ENCODE measurements around the gene GFRA4. TPM values are rescaled to one million over a fixed set of nuclear protein-coding genes. Genes with fewer than 3 reads are reported as not detected.

GFRA4 gene
- total RNA-seq, 4 donors from 2014 or later: not detected

DNA sequence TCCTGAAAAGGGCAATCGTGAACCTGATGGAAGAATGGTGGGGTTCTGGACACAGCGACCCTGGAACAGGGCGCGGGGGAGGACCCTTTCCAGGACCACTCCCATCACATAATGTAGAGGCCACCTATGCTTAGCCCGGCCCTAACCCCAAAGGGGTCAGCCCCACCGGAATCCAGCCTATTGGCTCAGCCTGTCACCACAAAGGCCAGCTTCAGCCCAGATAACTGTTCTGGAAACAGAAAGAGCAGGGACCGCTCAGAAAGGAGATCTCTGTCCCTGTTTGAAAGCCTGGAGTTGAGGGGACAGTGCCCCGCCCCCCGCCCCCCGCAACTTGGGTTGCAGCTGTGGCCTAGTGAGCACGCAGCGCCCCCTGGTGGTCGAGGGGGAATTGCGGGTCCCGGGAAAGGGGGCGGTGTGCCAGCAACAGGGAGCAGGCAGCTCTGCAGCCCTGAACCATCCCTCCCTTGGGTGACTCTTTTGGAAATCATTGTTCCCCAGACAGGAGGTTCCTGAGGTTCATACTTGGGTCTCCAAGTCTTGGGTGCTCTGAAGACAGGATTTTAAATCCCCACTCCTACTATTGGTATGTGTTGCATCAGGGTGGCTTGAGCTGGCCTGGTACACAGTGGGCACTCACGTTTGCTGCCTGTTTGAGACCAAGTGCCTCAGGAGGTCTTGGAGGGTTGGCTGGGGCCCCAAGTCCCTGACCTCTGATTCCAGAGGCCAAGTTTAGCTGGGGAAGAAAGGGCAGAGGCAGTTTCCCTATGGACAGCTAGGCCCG is 47.7 kb upstream of the GFRA4 start:
- intact Hi-C loops (cut with DNase I; ENCODE audit: low total_unique reads): loop anchor here (1.0 kb wide), 1 partner anchor 35 kb away; no protein-coding TSS in a partner anchor
- no peak for ATAC-seq
- Histone ChIP-seq H3K4me3 (peak overlapping the region in 1 of 4 donors; percentile 10), H3K27me3 (no peaks in the 10 kb centered on the region), H3K9me3 (no peaks in the 10 kb centered on the region), H3K4me1 (peaks cover 5 to 16% of the 10 kb centered on the region in 2 donors), H3K36me3 (no peaks in the 10 kb centered on the region), H3K27ac (peak overlapping the region in 1 of 4 donors; percentile 24)
- no peak for TF ChIP-seq POLR2A (IDR thresholded peaks at IDR 0.05)
- TF ChIP-seq, protein P1, sequence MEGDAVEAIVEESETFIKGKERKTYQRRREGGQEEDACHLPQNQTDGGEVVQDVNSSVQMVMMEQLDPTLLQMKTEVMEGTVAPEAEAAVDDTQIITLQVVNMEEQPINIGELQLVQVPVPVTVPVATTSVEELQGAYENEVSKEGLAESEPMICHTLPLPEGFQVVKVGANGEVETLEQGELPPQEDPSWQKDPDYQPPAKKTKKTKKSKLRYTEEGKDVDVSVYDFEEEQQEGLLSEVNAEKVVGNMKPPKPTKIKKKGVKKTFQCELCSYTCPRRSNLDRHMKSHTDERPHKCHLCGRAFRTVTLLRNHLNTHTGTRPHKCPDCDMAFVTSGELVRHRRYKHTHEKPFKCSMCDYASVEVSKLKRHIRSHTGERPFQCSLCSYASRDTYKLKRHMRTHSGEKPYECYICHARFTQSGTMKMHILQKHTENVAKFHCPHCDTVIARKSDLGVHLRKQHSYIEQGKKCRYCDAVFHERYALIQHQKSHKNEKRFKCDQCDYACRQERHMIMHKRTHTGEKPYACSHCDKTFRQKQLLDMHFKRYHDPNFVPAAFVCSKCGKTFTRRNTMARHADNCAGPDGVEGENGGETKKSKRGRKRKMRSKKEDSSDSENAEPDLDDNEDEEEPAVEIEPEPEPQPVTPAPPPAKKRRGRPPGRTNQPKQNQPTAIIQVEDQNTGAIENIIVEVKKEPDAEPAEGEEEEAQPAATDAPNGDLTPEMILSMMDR (IDR thresholded peaks at IDR 0.05 in 4 of 5, conservative IDR thresholded peaks at IDR 0.05 in 1 of 5): peak; percentile 94 to 98 (median 97)
- in situ Hi-C loops (cut with MboI; ENCODE audit: low sequenced_read_pairs in 4 of 4): loop anchor here in 2 of 4 donors (5.0 to 10.0 kb wide), 2 partner anchors 34 to 46 kb away; partner anchors contain the start of gene GFRA4 (in 1 of the 2)
- peak; percentile 40 to 53 for DNase-seq

DNA sequence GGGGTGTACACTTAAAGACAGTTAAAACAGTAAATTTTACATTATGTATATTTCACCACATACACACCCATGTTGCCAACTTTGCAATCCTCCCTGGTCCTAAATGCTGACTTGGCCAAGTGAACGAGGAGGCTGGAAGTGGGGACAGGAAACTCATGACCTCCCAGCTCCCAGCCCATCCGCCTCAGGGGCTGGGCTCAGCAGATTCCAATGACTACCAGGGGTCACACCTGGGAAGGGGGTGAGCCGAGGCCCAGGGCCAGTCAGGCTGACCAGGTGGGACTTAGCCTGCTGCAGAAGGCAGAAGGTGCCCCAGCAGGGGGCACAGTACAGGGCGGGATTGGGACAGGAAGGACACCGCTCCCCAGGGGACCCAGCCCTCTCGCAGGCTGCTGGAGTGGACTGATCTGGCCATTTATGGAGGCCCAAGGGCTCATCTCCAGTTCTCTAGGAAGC is 46.8 kb upstream of the GFRA4 start:
- no peaks in the 10 kb centered on the region for H3K36me3 ChIP-seq
- H3K27me3 ChIP-seq: no peaks in the 10 kb centered on the region
- no peak for ATAC-seq
- H3K4me1 ChIP-seq: peaks cover 5 to 16% of the 10 kb centered on the region in 2 donors
- in situ Hi-C loops (cut with MboI; ENCODE audit: low sequenced_read_pairs in 4 of 4) (loop anchor here in 2 of 4 donors (5.0 to 10.0 kb wide), 2 partner anchors 33 to 45 kb away; partner anchors contain the start of gene GFRA4 (in 1 of the 2)), intact Hi-C loops (cut with DNase I; ENCODE audit: low total_unique reads) (no loop called here)
- H3K9me3 ChIP-seq: no peaks in the 10 kb centered on the region
- TF ChIP-seq POLR2A (IDR thresholded peaks at IDR 0.05): no peak
- TF ChIP-seq, protein P1 (IDR thresholded peaks at IDR 0.05 in 4 of 5, conservative IDR thresholded peaks at IDR 0.05 in 1 of 5): no peak
- no peak for DNase-seq
- H3K27ac ChIP-seq: peak overlapping the region in 1 of 4 donors; percentile 24
- no peak overlapping the region for H3K4me3 ChIP-seq

DNA sequence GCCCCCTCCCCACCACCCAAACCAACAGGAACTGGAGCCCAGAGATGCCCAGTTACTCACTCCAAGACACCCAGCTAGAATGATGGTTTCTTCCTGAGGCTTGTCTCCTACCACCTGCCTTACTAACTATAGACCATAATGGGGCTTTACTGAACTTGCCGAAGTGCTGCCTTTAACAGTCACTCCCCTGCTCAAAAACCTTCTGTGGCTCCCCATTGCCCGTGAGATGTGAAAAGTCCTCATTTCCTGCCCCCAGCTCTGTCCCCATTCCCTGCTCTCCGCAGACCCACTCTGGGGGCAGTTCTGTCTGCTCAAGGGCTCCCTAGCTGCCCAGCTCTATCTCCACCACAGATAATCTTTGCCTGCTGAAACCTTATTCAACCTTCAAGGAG is 44.3 kb upstream of the GFRA4 start:
- H3K36me3 ChIP-seq: no peaks in the 10 kb centered on the region
- in situ Hi-C loops (cut with MboI; ENCODE audit: low sequenced_read_pairs in 4 of 4) (no loop called here), intact Hi-C loops (cut with DNase I; ENCODE audit: low total_unique reads) (loop anchor here (1.0 to 2.0 kb wide), 2 partner anchors 21 to 59 kb away; partner anchors contain the start of gene ADISSP)
- H3K4me1 ChIP-seq: peaks cover 5 to 16% of the 10 kb centered on the region in 2 donors
- no peak for TF ChIP-seq POLR2A (IDR thresholded peaks at IDR 0.05)
- TF ChIP-seq, protein P1 (IDR thresholded peaks at IDR 0.05 in 4 of 5, conservative IDR thresholded peaks at IDR 0.05 in 1 of 5): no peak
- no peaks in the 10 kb centered on the region for H3K9me3 ChIP-seq
- H3K4me3 ChIP-seq: no peak overlapping the region
- H3K27ac ChIP-seq: peak overlapping the region; percentile 75 to 84 (median 80)
- H3K27me3 ChIP-seq: no peaks in the 10 kb centered on the region
- ATAC-seq: peak; percentile 3 to 26
- DNase-seq: no peak

DNA sequence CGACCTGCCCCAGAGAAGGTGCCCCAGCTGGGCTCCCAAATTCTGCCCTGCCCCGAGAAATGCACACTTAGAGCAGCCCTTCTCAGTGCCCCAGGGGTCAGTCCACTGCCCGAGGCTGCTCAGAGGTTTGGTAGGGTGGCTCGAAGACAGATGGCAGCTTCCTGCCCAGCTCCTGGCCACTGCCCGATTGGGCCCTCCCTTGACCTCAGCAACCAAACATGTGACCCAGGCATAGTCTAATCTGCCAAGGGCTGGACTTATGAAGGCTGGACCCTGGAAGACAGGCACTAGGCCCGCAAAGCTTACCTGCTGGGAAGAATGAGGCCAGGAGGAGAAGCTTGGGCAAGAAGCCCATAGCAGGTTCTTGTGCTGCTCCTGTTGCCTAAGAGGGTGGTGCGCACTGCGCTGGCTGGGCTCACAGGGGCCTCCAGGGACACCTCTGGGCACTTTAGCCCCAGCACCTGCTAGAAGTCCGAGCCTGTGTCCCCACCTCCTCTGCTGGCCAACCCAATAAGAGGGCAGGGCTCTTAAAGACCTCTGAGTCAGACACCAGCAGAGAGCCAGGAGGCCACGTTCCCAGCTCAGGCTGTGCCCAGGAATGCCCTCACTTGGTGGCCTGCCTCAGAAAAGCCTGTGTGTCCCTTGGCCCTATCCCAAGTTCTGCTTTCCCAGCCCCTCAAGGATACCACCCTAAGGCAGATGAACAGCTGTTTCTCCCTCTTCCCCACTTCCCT is 43.7 kb upstream of the GFRA4 start:
- Histone ChIP-seq H3K27me3 (no peaks in the 10 kb centered on the region), H3K36me3 (no peaks in the 10 kb centered on the region), H3K4me3 (no peak overlapping the region), H3K27ac (peak overlapping the region; percentile 75 to 84 (median 80)), H3K4me1 (peaks cover 5 to 16% of the 10 kb centered on the region in 2 donors), H3K9me3 (no peaks in the 10 kb centered on the region)
- peak; percentile 93 to 95 for ATAC-seq
- peak; percentile 10 to 38 for TF ChIP-seq POLR2A (IDR thresholded peaks at IDR 0.05)
- TF ChIP-seq, protein P1 (IDR thresholded peaks at IDR 0.05 in 4 of 5, conservative IDR thresholded peaks at IDR 0.05 in 1 of 5): no peak
- in situ Hi-C loops (cut with MboI; ENCODE audit: low sequenced_read_pairs in 4 of 4) (no loop called here), intact Hi-C loops (cut with DNase I; ENCODE audit: low total_unique reads) (loop anchor here (1.0 to 2.0 kb wide), 2 partner anchors 21 to 60 kb away; partner anchors contain the start of gene ADISSP)
- DNase-seq: peak; percentile 83 to 96
